WERI-Rb-1 (cell line): Measurements from ENCODE around the gene SERAC1.

Source experiments
- DNase-seq: peaks from one replicate; pipeline ENCODE4 v3.0.0-alpha.2; 2020
- H3K27ac ChIP-seq: fragments of 250-450 bp; sonication (Bioruptor Pico); 2 replicates; pipeline ENCODE4 v1.5.1; 2020; ENCODE audit warnings: mild to moderate bottlenecking, moderate library complexity
- H3K27me3 ChIP-seq: fragments of 250-450 bp; sonication (Bioruptor Pico); 2 replicates; pipeline ENCODE4 v1.5.1; 2021; ENCODE audit warnings: mild to moderate bottlenecking, low read depth, moderate library complexity; ENCODE audit not compliant: insufficient read depth, severe bottlenecking
- H3K36me3 ChIP-seq: fragments of 250-450 bp; sonication (Bioruptor Pico); 2 replicates; pipeline ENCODE4 v1.5.1; 2020; ENCODE audit warnings: mild to moderate bottlenecking, moderate library complexity
- H3K4me3 ChIP-seq: 2 replicates; pipeline ENCODE4 v1.5.1; 2011; ENCODE audit warnings: low read depth, mild to moderate bottlenecking, control low read depth, low read length
- H3K9me3 ChIP-seq: fragments of 250-450 bp; sonication (Bioruptor Pico); 2 replicates; pipeline ENCODE4 v1.5.1; 2021; ENCODE audit warnings: mild to moderate bottlenecking, moderate library complexity; ENCODE audit not compliant: severe bottlenecking
- TF ChIP-seq, protein P1 (sequence below): IDR thresholded peaks from 2 replicates; pipeline ENCODE4 v1.5.1; 2011; ENCODE audit warnings: low read depth, mild to moderate bottlenecking, control low read depth, inconsistent platforms, low read length

The SERAC1 gene

DNA sequence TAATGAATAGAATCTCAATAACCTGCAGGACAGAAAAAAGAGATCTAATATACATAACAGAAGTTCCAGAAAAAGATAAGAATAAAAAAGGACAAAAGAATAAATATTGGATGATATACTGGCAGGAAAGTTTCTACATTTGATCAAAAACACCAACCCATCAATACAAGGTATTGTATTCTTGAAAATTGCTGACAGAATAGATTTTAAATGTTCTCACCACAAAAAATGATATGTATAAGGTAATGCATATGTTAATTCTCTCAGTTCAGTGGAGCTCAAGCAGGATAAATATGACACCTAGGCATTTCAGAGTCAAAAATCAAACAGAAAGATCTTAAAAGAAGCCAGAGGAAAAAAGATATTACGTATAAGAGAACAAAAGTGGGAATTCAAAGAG lies 43.8 kb downstream of the SERAC1 start:
- no peaks in the 10 kb centered on the region for H3K27me3 ChIP-seq
- H3K4me3 ChIP-seq, result no peak overlapping the region
- peaks cover 3% of the 10 kb centered on the region for H3K9me3 ChIP-seq
- DNase-seq, result no peak
- H3K27ac ChIP-seq, result no peak overlapping the region
- TF ChIP-seq, protein P1, sequence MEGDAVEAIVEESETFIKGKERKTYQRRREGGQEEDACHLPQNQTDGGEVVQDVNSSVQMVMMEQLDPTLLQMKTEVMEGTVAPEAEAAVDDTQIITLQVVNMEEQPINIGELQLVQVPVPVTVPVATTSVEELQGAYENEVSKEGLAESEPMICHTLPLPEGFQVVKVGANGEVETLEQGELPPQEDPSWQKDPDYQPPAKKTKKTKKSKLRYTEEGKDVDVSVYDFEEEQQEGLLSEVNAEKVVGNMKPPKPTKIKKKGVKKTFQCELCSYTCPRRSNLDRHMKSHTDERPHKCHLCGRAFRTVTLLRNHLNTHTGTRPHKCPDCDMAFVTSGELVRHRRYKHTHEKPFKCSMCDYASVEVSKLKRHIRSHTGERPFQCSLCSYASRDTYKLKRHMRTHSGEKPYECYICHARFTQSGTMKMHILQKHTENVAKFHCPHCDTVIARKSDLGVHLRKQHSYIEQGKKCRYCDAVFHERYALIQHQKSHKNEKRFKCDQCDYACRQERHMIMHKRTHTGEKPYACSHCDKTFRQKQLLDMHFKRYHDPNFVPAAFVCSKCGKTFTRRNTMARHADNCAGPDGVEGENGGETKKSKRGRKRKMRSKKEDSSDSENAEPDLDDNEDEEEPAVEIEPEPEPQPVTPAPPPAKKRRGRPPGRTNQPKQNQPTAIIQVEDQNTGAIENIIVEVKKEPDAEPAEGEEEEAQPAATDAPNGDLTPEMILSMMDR, result no peak
- peaks cover 7% of the 10 kb centered on the region for H3K36me3 ChIP-seq

DNA sequence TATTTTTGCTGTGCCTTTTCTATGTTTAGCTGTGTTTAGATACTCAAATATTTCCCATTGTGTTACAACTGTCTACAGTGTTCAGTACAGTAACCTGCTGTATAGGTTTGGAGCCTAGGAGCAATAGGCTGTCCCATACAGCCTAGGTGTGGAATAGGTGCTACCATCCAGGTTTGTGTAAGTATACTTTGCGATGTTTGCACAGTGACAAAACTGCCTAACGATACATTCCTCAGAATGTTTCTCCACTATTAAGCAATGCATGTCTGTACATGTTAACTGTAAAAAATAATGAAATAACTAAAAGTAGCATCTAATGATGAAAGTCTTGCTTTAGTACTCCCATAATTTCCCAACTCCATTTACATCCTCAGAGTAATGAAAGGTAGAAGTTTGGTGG lies 46.0 kb downstream of the SERAC1 start:
- TF ChIP-seq, protein P1, result no peak
- peaks cover 7% of the 10 kb centered on the region for H3K36me3 ChIP-seq
- no peak overlapping the region for H3K27ac ChIP-seq
- H3K27me3 ChIP-seq, result no peaks in the 10 kb centered on the region
- no peak for DNase-seq
- no peak overlapping the region for H3K4me3 ChIP-seq
- peaks cover 3% of the 10 kb centered on the region for H3K9me3 ChIP-seq

DNA sequence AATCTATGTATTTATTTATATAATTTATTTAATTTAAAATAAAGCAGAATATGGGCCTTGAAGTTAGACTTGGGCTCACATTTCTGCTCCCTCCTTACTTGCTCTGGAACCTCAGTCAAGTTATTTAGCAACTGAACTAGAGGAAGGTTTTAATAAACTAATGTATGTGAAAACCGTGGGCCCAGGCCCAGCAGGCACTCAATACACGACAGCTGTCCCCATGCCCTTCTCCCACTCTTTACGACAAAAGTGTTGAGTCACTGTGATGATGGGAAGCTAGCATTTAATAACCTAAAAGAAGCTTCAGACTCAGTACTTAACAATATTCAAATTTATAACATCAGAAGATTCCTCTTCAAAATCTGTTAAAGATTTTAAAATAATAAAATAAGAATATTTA lies 46.7 kb downstream of the SERAC1 start:
- TF ChIP-seq, protein P1, result no peak

DNA sequence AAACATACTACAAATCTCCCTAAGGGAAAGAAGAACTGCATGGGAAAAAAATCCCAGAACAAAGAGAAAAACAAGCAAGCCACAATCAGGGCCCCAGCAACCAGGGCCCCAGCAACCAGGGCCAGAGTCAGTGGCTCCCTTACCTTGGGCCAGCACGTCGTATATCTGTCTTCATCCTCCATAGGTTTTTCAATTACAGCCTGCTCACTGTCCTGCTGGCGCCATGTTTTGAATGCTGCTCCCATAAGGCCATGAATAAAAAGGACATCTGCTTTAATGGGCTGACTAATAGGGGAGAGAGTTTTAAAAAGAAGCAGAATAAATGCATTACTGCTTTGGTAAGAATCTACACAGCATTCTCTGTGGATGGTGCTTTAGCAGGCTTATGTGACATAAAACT lies 49.2 kb downstream of the SERAC1 start:
- Histone ChIP-seq H3K27ac (peak overlapping the region; percentile 51), H3K27me3 (no peaks in the 10 kb centered on the region), H3K9me3 (no peaks in the 10 kb centered on the region), H3K36me3 (peaks cover 5% of the 10 kb centered on the region), H3K4me3 (no peak overlapping the region)
- DNase-seq, result no peak
- TF ChIP-seq, protein P1, result no peak

More for the DNA sequence above, 46.7 kb downstream of the SERAC1 start:
- peaks cover 7% of the 10 kb centered on the region for H3K36me3 ChIP-seq
- H3K27me3 ChIP-seq, result no peaks in the 10 kb centered on the region
- no peak overlapping the region for H3K4me3 ChIP-seq
- no peak overlapping the region for H3K27ac ChIP-seq
- DNase-seq, result peak; percentile 37
- peaks cover under 1% of the 10 kb centered on the region for H3K9me3 ChIP-seq

DNA sequence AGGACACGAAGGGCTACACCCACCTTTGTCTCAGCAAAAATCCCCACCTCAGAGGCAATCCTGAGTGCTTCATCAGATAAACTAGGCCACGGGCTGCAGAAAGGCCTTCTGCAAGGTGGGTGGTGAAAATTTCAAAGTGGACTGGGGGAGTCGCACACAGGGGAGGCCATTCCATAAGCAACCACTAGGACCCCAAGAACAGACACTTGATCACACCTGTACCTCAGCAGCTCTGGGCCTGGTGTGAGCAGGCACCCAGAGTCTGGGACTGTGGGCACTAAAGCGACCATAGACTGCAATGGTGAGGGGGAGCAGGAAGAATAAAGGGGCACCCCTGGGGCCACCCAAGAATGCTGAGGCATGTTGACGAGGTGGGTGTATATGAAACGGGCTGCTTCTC lies 52.6 kb downstream of the SERAC1 start:
- H3K9me3 ChIP-seq, result no peaks in the 10 kb centered on the region
- no peak for DNase-seq
- TF ChIP-seq, protein P1, result no peak
- H3K27ac ChIP-seq, result no peak overlapping the region
- no peaks in the 10 kb centered on the region for H3K27me3 ChIP-seq
- no peak overlapping the region for H3K4me3 ChIP-seq
- peaks cover 18% of the 10 kb centered on the region for H3K36me3 ChIP-seq

DNA sequence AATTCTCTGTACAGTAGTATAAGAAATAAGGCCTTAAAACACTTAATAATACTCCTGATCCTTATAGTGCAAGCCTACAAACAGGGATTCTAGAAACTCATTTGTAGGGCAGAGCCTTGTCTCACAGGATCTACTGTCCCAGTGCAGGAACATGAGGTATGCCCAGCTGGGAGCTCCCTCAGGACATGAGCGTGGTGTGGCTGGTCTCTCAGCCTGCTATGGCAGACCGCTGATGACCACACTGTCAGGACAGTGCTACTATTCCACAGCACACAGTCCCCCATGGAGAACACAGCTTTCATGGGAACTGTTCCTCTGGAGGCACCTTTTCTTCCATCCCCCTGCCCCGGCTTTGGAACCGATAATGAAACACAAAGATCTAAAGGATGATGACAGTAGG lies 53.0 kb downstream of the SERAC1 start:
- Histone ChIP-seq H3K27ac (no peak overlapping the region), H3K4me3 (no peak overlapping the region), H3K36me3 (peaks cover 20% of the 10 kb centered on the region), H3K27me3 (no peaks in the 10 kb centered on the region), H3K9me3 (no peaks in the 10 kb centered on the region)
- TF ChIP-seq, protein P1, result no peak
- DNase-seq, result no peak
